T47D (cell line): Measurements from ENCODE around the gene VSIG8.
A peak's percentile ranks its signal among the peaks of the same experiment; 100 is the strongest.

ENCODE experiments used
- DNase-seq, 2 experiments: peaks; one replicate each; pipeline versions ENCODE4 v3.0.0 to v3.0.0-alpha.2; 2011 to 2012; ENCODE audit warnings: low read depth in 1 of 2, low spot score in 1 of 2
- JUND ChIP-seq: IDR thresholded peaks from 2 replicates; pipeline ENCODE4 v1.6.1; 2012; ENCODE audit warnings: low read depth
- in situ Hi-C: cut with HindIII; loops from 2 replicates; pipeline ENCODE4 v1.10.0; 2016; ENCODE audit warnings: low sequenced_read_pairs, low pct_unique_long_range_greater_than_20kb

VSIG8 gene

GRCh38 chr1:159879977-159880376 is 17.5 kb upstream of the VSIG8 start:
- in situ Hi-C loops = loop anchor here (25.0 kb wide), 1 partner anchor 93 kb away; the partner anchor contains the start of gene DUSP23
- no peak for TF ChIP-seq JUND
- no peak for DNase-seq

DNA sequence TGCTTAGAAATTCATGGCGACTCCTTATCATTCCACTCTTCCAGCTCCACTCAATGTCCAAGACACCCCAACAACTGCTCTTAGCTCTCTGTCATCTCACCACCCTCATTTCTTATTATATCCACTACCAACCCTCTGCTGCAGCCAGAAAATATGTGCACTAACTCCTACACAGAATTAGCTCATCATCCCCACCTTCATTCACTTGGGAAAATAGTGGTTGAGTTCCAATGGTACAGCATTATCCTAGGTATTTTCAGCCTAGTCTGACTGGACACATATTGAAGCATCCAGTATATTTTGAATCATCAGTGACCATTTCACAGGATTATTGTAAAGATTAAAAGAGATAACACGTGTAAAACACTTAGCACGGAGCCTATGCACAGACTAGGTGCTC is 16.7 kb upstream of the VSIG8 start:
- no peak for TF ChIP-seq JUND
- in situ Hi-C loops = loop anchor here (25.0 kb wide), 1 partner anchor 92 kb away; the partner anchor contains the start of gene DUSP23
- no peak for DNase-seq

- TF ChIP-seq JUND = no peak
- no peak for DNase-seq
- in situ Hi-C loops = loop anchor here (25.0 kb wide), 1 partner anchor 91 kb away; the partner anchor contains the start of gene DUSP23
Observed at GRCh38 chr1:159877695-159878444, 15.4 kb upstream of the VSIG8 start.

- DNase-seq = no peak
- in situ Hi-C loops = no loop called here
- TF ChIP-seq JUND = no peak
Observed at GRCh38 chr1:159873530-159874143, 11.2 kb upstream of the VSIG8 start.

DNA sequence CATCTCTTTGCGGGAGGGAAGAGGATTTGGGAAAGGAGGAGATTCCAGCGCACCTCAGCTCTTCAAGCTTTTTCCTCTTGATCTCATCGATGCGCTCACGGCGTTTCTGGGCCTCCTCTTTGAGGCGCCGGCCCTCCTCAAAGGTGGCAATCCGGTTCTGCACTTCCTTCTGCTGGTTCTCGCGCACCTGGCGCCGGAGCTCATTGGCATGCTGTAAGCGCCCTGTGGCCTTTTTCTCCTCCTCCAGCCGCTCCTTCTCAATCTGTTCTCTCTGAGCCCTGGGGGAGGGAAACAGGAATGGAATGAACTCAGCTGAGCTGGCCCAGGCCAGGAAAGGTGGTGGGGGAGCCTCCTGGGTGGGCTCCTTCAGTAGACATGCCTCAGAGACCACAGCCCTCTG is 10.4 kb upstream of the VSIG8 start:
- in situ Hi-C loops = no loop called here
- DNase-seq = no peak
- no peak for TF ChIP-seq JUND

DNA sequence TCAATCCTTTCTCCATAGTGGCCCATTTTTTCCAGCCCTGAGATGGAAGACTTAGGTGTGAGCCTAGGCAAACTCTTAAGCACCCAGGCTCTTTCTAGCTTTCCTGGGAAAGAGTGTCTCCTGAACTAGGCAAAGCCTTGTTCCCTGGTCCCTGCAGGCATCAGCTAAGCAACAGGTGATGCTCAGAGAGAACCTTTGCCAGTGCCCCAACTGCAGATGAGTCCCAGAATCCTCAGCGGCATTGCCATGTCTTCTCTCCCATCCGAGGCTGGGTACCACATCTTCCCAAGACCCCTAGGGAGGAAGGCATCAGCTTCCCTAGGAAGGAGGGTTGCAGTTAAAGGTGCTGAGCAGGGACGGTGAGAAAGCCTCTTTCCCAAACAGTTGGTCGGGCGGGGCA is 8.2 kb upstream of the VSIG8 start:
- DNase-seq = no peak
- in situ Hi-C loops = no loop called here
- TF ChIP-seq JUND = no peak

- DNase-seq = no peak
- in situ Hi-C loops = no loop called here
- no peak for TF ChIP-seq JUND
Observed at GRCh38 chr1:159869607-159870006, 7.2 kb upstream of the VSIG8 start.

- in situ Hi-C loops = no loop called here
- DNase-seq = no peak
- no peak for TF ChIP-seq JUND
Observed at GRCh38 chr1:159869173-159869572, 6.7 kb upstream of the VSIG8 start.

DNA sequence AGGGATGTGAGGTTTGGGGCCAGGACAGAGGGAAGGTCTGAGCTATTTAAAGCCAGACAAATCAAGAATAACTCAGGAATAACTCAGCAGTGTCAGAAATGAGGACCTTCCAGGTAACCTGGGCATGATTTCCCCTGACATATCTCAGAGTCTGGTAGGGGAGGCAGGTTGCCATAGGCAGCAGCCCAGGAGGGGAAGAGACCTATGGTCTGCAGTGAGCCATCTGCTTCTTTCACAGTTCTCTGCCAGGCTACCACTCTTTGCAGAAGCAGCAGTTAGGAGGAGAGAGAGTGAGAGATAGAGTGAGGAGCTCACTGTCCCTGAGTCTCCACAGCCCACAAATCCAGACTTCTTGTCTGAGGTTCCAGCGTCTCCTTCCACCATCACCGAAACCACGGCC is 6.3 kb upstream of the VSIG8 start:
- no peak for DNase-seq
- in situ Hi-C loops = no loop called here
- no peak for TF ChIP-seq JUND

- DNase-seq = peak; percentile 88 to 89
Observed at GRCh38 chr1:159867664-159868026, 5.2 kb upstream of the VSIG8 start.

GRCh38 chr1:159866905-159867663 is 4.6 kb upstream of the VSIG8 start:
- DNase-seq = no peak
- in situ Hi-C loops = no loop called here
- TF ChIP-seq JUND = no peak

More at GRCh38 chr1:159867664-159868026, 5.2 kb upstream of the VSIG8 start:
- in situ Hi-C loops = no loop called here
- no peak for TF ChIP-seq JUND

GRCh38 chr1:159866066-159866465 is 3.6 kb upstream of the VSIG8 start:
- in situ Hi-C loops = no loop called here

GRCh38 chr1:159864262-159864661 is 1.8 kb upstream of the VSIG8 start:
- no peak for DNase-seq

More at GRCh38 chr1:159866066-159866465, 3.6 kb upstream of the VSIG8 start:
- DNase-seq = no peak
- TF ChIP-seq JUND = no peak

More at GRCh38 chr1:159864262-159864661, 1.8 kb upstream of the VSIG8 start:
- in situ Hi-C loops = no loop called here
- no peak for TF ChIP-seq JUND
